GM12878 (cell line): ENCODE measurements around the gene SH3YL1. TPM values are rescaled to one million over a fixed set of nuclear protein-coding genes. Genes with fewer than 3 reads are reported as not detected.

Experiments
- ATAC-seq: fragments of 200-7000 bp; cut with Tn5 transposase; 3 replicates; pipeline ENCODE4 v1.9.1; 2020; ENCODE audit warnings: mild to moderate bottlenecking, moderate library complexity
- BruUV-seq: library from RNA; stranded (reverse); fragments of 400-500 nt; replicated peaks from 2 replicates; lab custom pipeline; 2021; lab: Mats Ljungman, UMichigan
- CTCF ChIA-PET: fragments of 300-600 bp; sonication (Branson Sonifier 250); formaldehyde crosslinking; extraction: SDS; loops from one replicate; lab custom pipeline; 2021; ENCODE audit warnings: inconsistent platforms; lab: Yijun Ruan, JAX
- POLR2A ChIA-PET: fragments of 350-600 bp; formaldehyde crosslinking; extraction: SDS; loops from one replicate; lab custom pipeline; 2021; ENCODE audit warnings: inconsistent platforms; lab: Charles Lee
- RAD21 ChIA-PET: fragments of 300-600 bp; sonication (Branson Sonifier 250); formaldehyde crosslinking; loops from one replicate; lab custom pipeline; 2023; ENCODE audit warnings: antibody characterized with exemption; ENCODE audit not compliant: unreplicated experiment; lab: Charles Lee
- SMC1A ChIA-PET: fragments of 300-600 bp; sonication (Branson Sonifier 250); formaldehyde crosslinking; loops from one replicate; lab custom pipeline; 2023; ENCODE audit not compliant: unreplicated experiment, uncharacterized antibody; lab: Charles Lee
- DNase-seq: peaks from one replicate; pipeline ENCODE4 v3.0.0-alpha.2; 2011; ENCODE audit warnings: low read depth, low spot score
- FAIRE-seq: peaks from 3 replicates; lab custom pipeline; 2011; peaks lifted over from hg19 to GRCh38; lab: Jason Lieb, UNC
- H2AFZ ChIP-seq: 2 replicates; pipeline ENCODE4 v1.6.0; 2011; ENCODE audit warnings: low read depth, low read length, control low read depth; ENCODE audit not compliant: control insufficient read depth
- H3K27ac ChIP-seq: 2 replicates; pipeline ENCODE4 v1.5.1; 2011; ENCODE audit warnings: control low read depth; ENCODE audit not compliant: control insufficient read depth, insufficient read depth
- H3K27me3 ChIP-seq, 2 experiments: replicated peaks in 1 of 2; 2 replicates each; pipeline versions ENCODE4 v1.6.0 to v1.6.1; 2011; ENCODE audit warnings: low read length in 1 of 2; ENCODE audit not compliant: control insufficient read depth in 2 of 2, insufficient read depth in 2 of 2
- H3K36me3 ChIP-seq, 2 experiments: 2 replicates each; pipeline ENCODE4 v1.5.1; 2011; ENCODE audit warnings: low read length in 1 of 2; ENCODE audit not compliant: control insufficient read depth in 2 of 2, insufficient read depth in 2 of 2
- H3K4me1 ChIP-seq: 2 replicates; pipeline ENCODE4 v1.6.1; 2011; ENCODE audit warnings: mild to moderate bottlenecking, low read length, moderate library complexity, mixed read lengths; ENCODE audit not compliant: control insufficient read depth, insufficient read depth
- H3K4me2 ChIP-seq: 2 replicates; pipeline ENCODE4 v1.6.0; 2011; ENCODE audit warnings: control low read depth; ENCODE audit not compliant: control insufficient read depth, insufficient read depth
- H3K4me3 ChIP-seq: fragments of 200-600 bp; sonication (generic); 2 replicates; pipeline ENCODE4 v1.5.1; 2016
- H3K79me2 ChIP-seq: 2 replicates; pipeline ENCODE4 v1.6.0; 2011; ENCODE audit warnings: low read length; ENCODE audit not compliant: control insufficient read depth, insufficient read depth
- H3K9ac ChIP-seq: 2 replicates; pipeline ENCODE4 v1.8.0; 2011; ENCODE audit warnings: low read length, control low read depth, mixed read lengths; ENCODE audit not compliant: control insufficient read depth, insufficient read depth
- H3K9me3 ChIP-seq: replicated peaks from 3 replicates; pipeline ENCODE4 v1.5.1; 2011; ENCODE audit warnings: mild to moderate bottlenecking, low read length; ENCODE audit not compliant: control insufficient read depth, insufficient read depth
- H4K20me1 ChIP-seq: 2 replicates; pipeline ENCODE4 v1.6.0; 2011; ENCODE audit not compliant: control insufficient read depth, insufficient read depth
- BHLHE40 ChIP-seq, 2 experiments: fragments of 450-650 bp in 1 of 2; IDR thresholded peaks; 2 replicates each; pipeline ENCODE4 v1.6.1; 2011 to 2017; ENCODE audit warnings: low read depth in 2 of 2, borderline replicate concordance in 1 of 2, improper control_type of control experiment in 1 of 2, low read length in 1 of 2, mild to moderate bottlenecking in 1 of 2
- DPF2 ChIP-seq: fragments of 450-650 bp; IDR thresholded peaks from 2 replicates; pipeline ENCODE4 v1.6.1; 2017; ENCODE audit warnings: mild to moderate bottlenecking
- E2F4 ChIP-seq: IDR thresholded peaks from 2 replicates; pipeline ENCODE4 v1.6.1; 2012; ENCODE audit warnings: low read depth, low read length, improper control_type of control experiment
- EGR1 ChIP-seq, 2 experiments: IDR thresholded peaks; 1 replicate in 1 of 2; 2 replicates in 1 of 2; pipeline ENCODE4 v1.6.1; 2011 to 2012; ENCODE audit warnings: low read depth in 2 of 2, low read length in 2 of 2, borderline replicate concordance in 1 of 2, mild to moderate bottlenecking in 1 of 2, moderate library complexity in 1 of 2
- FOXM1 ChIP-seq: IDR thresholded peaks from 2 replicates; pipeline ENCODE4 v1.6.1; 2012; ENCODE audit warnings: low read depth, mild to moderate bottlenecking, inconsistent platforms, low read length, moderate library complexity
- HDAC2 ChIP-seq: fragments of 200-600 bp; sonication (generic); IDR thresholded peaks from 2 replicates; pipeline ENCODE4 v1.6.1; 2017
- IRF4 ChIP-seq: IDR thresholded peaks from 2 replicates; pipeline ENCODE4 v1.6.1; 2011; ENCODE audit warnings: low read depth, low read length
- NR2F1 ChIP-seq: fragments of 450-650 bp; conservative IDR thresholded peaks from 2 replicates; pipeline ENCODE4 v1.6.1; 2017; ENCODE audit warnings: mild to moderate bottlenecking
- POLR2A ChIP-seq: IDR thresholded peaks from 2 replicates; pipeline ENCODE4 v1.6.1; 2011; ENCODE audit warnings: low read depth, mild to moderate bottlenecking, low read length
- SREBF1 ChIP-seq: IDR thresholded peaks from 2 replicates; pipeline ENCODE4 v1.6.1; 2012; ENCODE audit warnings: mild to moderate bottlenecking, low read length
- SUZ12 ChIP-seq: fragments of 200-600 bp; sonication (generic); IDR thresholded peaks from one replicate; pipeline ENCODE4 v1.6.1; 2018; ENCODE audit warnings: antibody characterized with exemption, mild to moderate bottlenecking; ENCODE audit not compliant: unreplicated experiment
- YBX1 ChIP-seq: fragments of 450-650 bp; IDR thresholded peaks from 2 replicates; pipeline ENCODE4 v1.6.1; 2016; ENCODE audit warnings: antibody characterized with exemption
- WGBS: methylation state at CpG from one replicate; pipeline ENCODE4 v1.1.6; 2016; ENCODE audit warnings: low lambda C conversion rate; ENCODE audit not compliant: insufficient replicate concordance, insufficient coverage; ENCODE audit errors: missing lambda C conversion rate; 5-methylcytosine and 5-hydroxymethylcytosine counted together
- in situ Hi-C: fragments of 300-500 bp; cut with MboI; formaldehyde crosslinking; loops from 9 replicates; pipeline ENCODE4 v1.14.3; 2018; ENCODE audit warnings: mixed read lengths
- intact Hi-C: fragments of 100-400 bp; cut with micrococcal nuclease; formaldehyde crosslinking; loops from one replicate; pipeline ENCODE4 v1.14.2; 2022; ENCODE audit not compliant: unreplicated experiment
- polyA plus RNA-seq, 11 experiments: library from polyadenylated mRNA; depleted of rRNA in 4 of 11; unstranded in 6 of 11; stranded (reverse) in 5 of 11; fragments of >200 nt; fragmentation: Nextera tagmentation in 4 of 11; fragmentation: Illumina TruSeq in 1 of 11; extraction: Ambion mirVana in 4 of 11; extraction: Trizol in 1 of 11; gene quantifications; 1 replicate in 1 of 11; 2 replicates in 10 of 11; pipeline versions ENCODE4 v1.2.1 to v1.2.3, GENCODE V29; 2011 to 2016; ENCODE audit warnings: inconsistent platforms in 2 of 11, missing spikeins in 2 of 11, low read depth in 1 of 11
- total RNA-seq, 4 experiments: library from RNA; depleted of rRNA in 3 of 4; stranded (reverse); fragments of >200 nt in 3 of 4; fragmentation: Illumina TruSeq in 1 of 4; extraction: Trizol in 1 of 4; gene quantifications; 2 replicates each; pipeline versions ENCODE4 v1.2.1 to v1.2.3, GENCODE V29; 2013 to 2021

Gene SH3YL1
- total and polyA plus RNA-seq, 10 of the 15 experiments (the other 5 are each of a cell fraction or from before 2014, with no cell fraction given) = 12.2 to 22.4 (median 17.2) TPM

- ChIA-PET CTCF (no interaction called here), RAD21 (no interaction called here), POLR2A (no interaction called here), SMC1A (no interaction called here)
- intact Hi-C loops = no loop called here
- WGBS = 36% methylated on average over 8 of the region's 8 CpGs
- no peak overlapping the region for H2AFZ ChIP-seq
- H3K27me3 ChIP-seq = no peaks in the 10 kb centered on the region; a peak in 1 of 4 replicates
- no peak overlapping the region for H3K27ac ChIP-seq
- H3K4me3 ChIP-seq = no peak overlapping the region
- H3K36me3 ChIP-seq = no peaks in the 10 kb centered on the region
- in situ Hi-C loops = no loop called here
- H3K4me2 ChIP-seq = no peak overlapping the region
- H3K4me1 ChIP-seq = no peaks in the 10 kb centered on the region
- DNase-seq (no peak), ATAC-seq (no peak), FAIRE-seq (no peak)
- no peak overlapping the region for H3K9ac ChIP-seq
- no TSS peak for BruUV-seq
- H3K79me2 ChIP-seq = no peaks in the 10 kb centered on the region
- no peaks in the 10 kb centered on the region; the same call in 2 of the 3 replicates for H3K9me3 ChIP-seq
- H4K20me1 ChIP-seq = no peaks in the 10 kb centered on the region
- no peak for TF ChIP-seq EGR1 (IDR thresholded peaks at IDR 0.05; ENCODE audit: borderline replicate concordance in 1 of 2, low read depth in 2 of 2, low read length in 2 of 2)
- no peak for TF ChIP-seq BHLHE40 (IDR thresholded peaks at IDR 0.05; ENCODE audit: borderline replicate concordance in 1 of 2, low read depth in 2 of 2, low read length in 1 of 2)
- TF ChIP-seq SUZ12 = no peak
- no peak for TF ChIP-seq HDAC2
- TF ChIP-seq E2F4 = no peak
- TF ChIP-seq DPF2 = no peak
- TF ChIP-seq POLR2A = no peak
- no peak for TF ChIP-seq IRF4
- TF ChIP-seq NR2F1 = no peak
- no peak for TF ChIP-seq YBX1
- no peak for TF ChIP-seq FOXM1
- TF ChIP-seq SREBF1 = no peak
These were observed 60.4 kb downstream of the SH3YL1 start for GRCh38 chr2:203401-203800.
